ENCODE measurements around the gene FOXP1.

The FOXP1 gene

GRCh38 chr3:70951316-70951715 is 632.2 kb downstream of the FOXP1 start:
- Histone ChIP-seq H3K4me1 (ENCODE audit: low read length) (no peaks in the 10 kb centered on the region), H3K4me3 (ENCODE audit: low read length) (no peak overlapping the region), H3K27me3 (ENCODE audit: low read depth, low read length) (no peaks in the 10 kb centered on the region), H3K27ac (ENCODE audit: low read length) (no peak overlapping the region), H3K9me3 (ENCODE audit: insufficient read depth, low read length) (no peaks in the 10 kb centered on the region), H3K36me3 (replicated peaks; ENCODE audit: low read depth, low read length) (peaks cover 8% of the 10 kb centered on the region), H4K20me1 (ENCODE audit: insufficient read depth, low read length) (peaks cover 9% of the 10 kb centered on the region; the same call in 1 of the 2 replicates), H3K4me2 (ENCODE audit: low read length) (no peak overlapping the region), H3K9ac (ENCODE audit: low read length) (no peak overlapping the region), H2AFZ (ENCODE audit: low read depth, low read length) (no peak overlapping the region), H3K79me2 (ENCODE audit: low read length) (no peaks in the 10 kb centered on the region)
- TF ChIP-seq, protein P1, sequence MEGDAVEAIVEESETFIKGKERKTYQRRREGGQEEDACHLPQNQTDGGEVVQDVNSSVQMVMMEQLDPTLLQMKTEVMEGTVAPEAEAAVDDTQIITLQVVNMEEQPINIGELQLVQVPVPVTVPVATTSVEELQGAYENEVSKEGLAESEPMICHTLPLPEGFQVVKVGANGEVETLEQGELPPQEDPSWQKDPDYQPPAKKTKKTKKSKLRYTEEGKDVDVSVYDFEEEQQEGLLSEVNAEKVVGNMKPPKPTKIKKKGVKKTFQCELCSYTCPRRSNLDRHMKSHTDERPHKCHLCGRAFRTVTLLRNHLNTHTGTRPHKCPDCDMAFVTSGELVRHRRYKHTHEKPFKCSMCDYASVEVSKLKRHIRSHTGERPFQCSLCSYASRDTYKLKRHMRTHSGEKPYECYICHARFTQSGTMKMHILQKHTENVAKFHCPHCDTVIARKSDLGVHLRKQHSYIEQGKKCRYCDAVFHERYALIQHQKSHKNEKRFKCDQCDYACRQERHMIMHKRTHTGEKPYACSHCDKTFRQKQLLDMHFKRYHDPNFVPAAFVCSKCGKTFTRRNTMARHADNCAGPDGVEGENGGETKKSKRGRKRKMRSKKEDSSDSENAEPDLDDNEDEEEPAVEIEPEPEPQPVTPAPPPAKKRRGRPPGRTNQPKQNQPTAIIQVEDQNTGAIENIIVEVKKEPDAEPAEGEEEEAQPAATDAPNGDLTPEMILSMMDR (IDR thresholded peaks at IDR 0.05; ENCODE audit: low read depth, low read length) = no peak

- Histone ChIP-seq H3K4me3 (ENCODE audit: low read length) (no peak overlapping the region), H3K27ac (ENCODE audit: low read length) (no peak overlapping the region), H3K9me3 (ENCODE audit: insufficient read depth, low read length) (no peaks in the 10 kb centered on the region), H3K27me3 (ENCODE audit: low read depth, low read length) (peaks cover 10% of the 10 kb centered on the region), H2AFZ (ENCODE audit: low read depth, low read length) (no peak overlapping the region), H4K20me1 (ENCODE audit: insufficient read depth, low read length) (no peaks in the 10 kb centered on the region), H3K79me2 (ENCODE audit: low read length) (no peaks in the 10 kb centered on the region), H3K4me2 (ENCODE audit: low read length) (no peak overlapping the region), H3K4me1 (ENCODE audit: low read length) (no peaks in the 10 kb centered on the region), H3K9ac (ENCODE audit: low read length) (no peak overlapping the region), H3K36me3 (replicated peaks; ENCODE audit: low read depth, low read length) (no peaks in the 10 kb centered on the region)
- TF ChIP-seq EZH2phosphoT487 (IDR thresholded peaks at IDR 0.05; ENCODE audit: low read depth) = no peak
- TF ChIP-seq, protein P1 (IDR thresholded peaks at IDR 0.05; ENCODE audit: low read depth, low read length) = no peak
Observed at GRCh38 chr3:70947579-70947978, 635.9 kb downstream of the FOXP1 start.

- Histone ChIP-seq H3K27me3 (ENCODE audit: low read depth, low read length) (peaks cover 33% of the 10 kb centered on the region), H3K4me3 (ENCODE audit: low read length) (no peak overlapping the region), H3K9me3 (ENCODE audit: insufficient read depth, low read length) (no peaks in the 10 kb centered on the region), H3K79me2 (ENCODE audit: low read length) (no peaks in the 10 kb centered on the region), H3K4me1 (ENCODE audit: low read length) (no peaks in the 10 kb centered on the region), H4K20me1 (ENCODE audit: insufficient read depth, low read length) (no peaks in the 10 kb centered on the region), H3K9ac (ENCODE audit: low read length) (no peak overlapping the region), H3K4me2 (ENCODE audit: low read length) (no peak overlapping the region), H3K27ac (ENCODE audit: low read length) (no peak overlapping the region), H2AFZ (ENCODE audit: low read depth, low read length) (no peak overlapping the region), H3K36me3 (replicated peaks; ENCODE audit: low read depth, low read length) (no peaks in the 10 kb centered on the region)
- no peak for TF ChIP-seq EZH2phosphoT487 (IDR thresholded peaks at IDR 0.05; ENCODE audit: low read depth)
- TF ChIP-seq, protein P1 (IDR thresholded peaks at IDR 0.05; ENCODE audit: low read depth, low read length) = no peak
Observed at GRCh38 chr3:70943886-70944285, 639.6 kb downstream of the FOXP1 start.

DNA sequence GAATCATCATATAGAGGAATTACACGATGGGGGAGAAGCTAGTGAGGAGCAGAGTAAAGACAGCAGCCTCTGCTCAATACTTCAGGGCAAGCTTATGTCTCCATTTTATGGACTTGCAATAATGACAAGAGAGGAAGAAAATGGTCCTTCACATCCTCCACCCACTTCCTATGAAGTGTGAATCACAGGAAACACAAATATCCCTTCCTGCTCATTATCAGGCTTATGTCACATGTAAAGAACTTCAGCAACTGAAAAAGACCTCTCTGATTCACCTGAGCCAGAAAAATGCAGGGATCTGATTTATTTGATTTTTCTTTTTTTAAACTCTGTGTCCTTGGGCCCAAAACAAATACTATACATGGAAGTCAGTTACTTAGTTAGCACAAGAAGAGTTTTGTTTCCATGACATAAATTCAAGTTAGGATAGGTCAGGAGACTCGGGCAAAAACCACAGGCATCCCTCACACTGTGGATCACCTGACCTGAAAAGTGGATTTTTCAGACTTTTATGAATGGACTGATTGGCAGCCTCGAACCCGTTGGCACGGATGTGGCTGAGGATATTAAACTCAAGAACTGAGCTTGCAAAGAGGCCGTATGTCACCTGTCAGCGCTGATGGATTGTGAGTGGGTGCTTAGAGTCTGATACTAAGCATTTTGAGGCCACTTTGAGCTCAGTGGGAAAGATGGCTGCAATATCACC is 650.3 kb downstream of the FOXP1 start:
- H3K4me3 ChIP-seq (ENCODE audit: low read length) = no peak overlapping the region
- H3K9me3 ChIP-seq (ENCODE audit: insufficient read depth, low read length) = no peaks in the 10 kb centered on the region
- no peaks in the 10 kb centered on the region for H3K27me3 ChIP-seq (ENCODE audit: low read depth, low read length)
- TF ChIP-seq EZH2phosphoT487 (IDR thresholded peaks at IDR 0.05; ENCODE audit: low read depth) = no peak
- TF ChIP-seq, protein P1 (IDR thresholded peaks at IDR 0.05; ENCODE audit: low read depth, low read length) = no peak
- H3K36me3 ChIP-seq (replicated peaks; ENCODE audit: low read depth, low read length) = no peaks in the 10 kb centered on the region
- H3K9ac ChIP-seq (ENCODE audit: low read length) = no peak overlapping the region
- H3K4me2 ChIP-seq (ENCODE audit: low read length) = no peak overlapping the region
- no peak overlapping the region for H3K27ac ChIP-seq (ENCODE audit: low read length)
- no peaks in the 10 kb centered on the region for H3K4me1 ChIP-seq (ENCODE audit: low read length)
- H2AFZ ChIP-seq (ENCODE audit: low read depth, low read length) = no peak overlapping the region
- no peaks in the 10 kb centered on the region for H3K79me2 ChIP-seq (ENCODE audit: low read length)
- H4K20me1 ChIP-seq (ENCODE audit: insufficient read depth, low read length) = no peaks in the 10 kb centered on the region

Measured in OCI-LY3 (cell line).